GM21717 (cell line): ENCODE measurements around the gene HIRA.

ENCODE experiments used
- ATAC-seq: cut with Tn5 transposase; IDR thresholded peaks from one replicate; pipeline ENCODE4 v1.9.1; 2021; ENCODE audit warnings: mild to moderate bottlenecking, moderate library complexity; ENCODE audit not compliant: unreplicated experiment

The HIRA gene

GRCh38 chr22:19290400-19291217 lies 140.9 kb downstream of the HIRA start:
- no peak for ATAC-seq

- ATAC-seq: no peak
Measured at GRCh38 chr22:19289475-19290161, 141.9 kb downstream of the HIRA start.

- ATAC-seq: no peak
Measured at GRCh38 chr22:19287889-19288288, 143.6 kb downstream of the HIRA start.

GRCh38 chr22:19287076-19287707 lies 144.3 kb downstream of the HIRA start:
- no peak for ATAC-seq

GRCh38 chr22:19285831-19286230 lies 145.7 kb downstream of the HIRA start:
- no peak for ATAC-seq
